ENCODE measurements around the gene AIRE.

Gene AIRE

GRCh38 chr21:44324854-44325107 lies 39.1 kb downstream of the AIRE start:
- DNase-seq (ENCODE audit: low spot score): no peak

GRCh38 chr21:44325386-44326271 lies 40.0 kb downstream of the AIRE start:
- no peak for DNase-seq (ENCODE audit: low spot score)

GRCh38 chr21:44326272-44326647 lies 40.6 kb downstream of the AIRE start:
- DNase-seq (ENCODE audit: low spot score): no peak

GRCh38 chr21:44326716-44327602 lies 41.3 kb downstream of the AIRE start:
- no peak for DNase-seq (ENCODE audit: low spot score)

GRCh38 chr21:44327603-44327974 lies 41.9 kb downstream of the AIRE start:
- no peak for DNase-seq (ENCODE audit: low spot score)

GRCh38 chr21:44328242-44328895 lies 42.7 kb downstream of the AIRE start:
- no peak for DNase-seq (ENCODE audit: low spot score)

GRCh38 chr21:44329086-44329889 lies 43.6 kb downstream of the AIRE start:
- no peak for DNase-seq (ENCODE audit: low spot score)

- no peak for DNase-seq (ENCODE audit: low spot score)
Measured at GRCh38 chr21:44329971-44330681, 44.5 kb downstream of the AIRE start.

- DNase-seq (ENCODE audit: low spot score): no peak
Measured at GRCh38 chr21:44330698-44331097, 45.0 kb downstream of the AIRE start.

- DNase-seq (ENCODE audit: low spot score): no peak
Measured at GRCh38 chr21:44331209-44331608, 45.5 kb downstream of the AIRE start.

- DNase-seq (ENCODE audit: low spot score): no peak
Measured at GRCh38 chr21:44331650-44332307, 46.1 kb downstream of the AIRE start.

GRCh38 chr21:44332383-44332782 lies 46.7 kb downstream of the AIRE start:
- DNase-seq (ENCODE audit: low spot score): no peak

GRCh38 chr21:44332965-44333364 lies 47.3 kb downstream of the AIRE start:
- DNase-seq (ENCODE audit: low spot score): no peak

- DNase-seq (ENCODE audit: low spot score): no peak
Measured at GRCh38 chr21:44333509-44334328, 48.0 kb downstream of the AIRE start.

GRCh38 chr21:44334329-44335030 lies 48.8 kb downstream of the AIRE start:
- DNase-seq (ENCODE audit: low spot score): no peak

GRCh38 chr21:44335266-44336059 lies 49.8 kb downstream of the AIRE start:
- no peak for DNase-seq (ENCODE audit: low spot score)

- no peak for DNase-seq (ENCODE audit: low spot score)
Measured at GRCh38 chr21:44337449-44337848, 51.8 kb downstream of the AIRE start.
